ENCODE data around the gene SF3A2. TPM values are rescaled to one million over a fixed set of nuclear protein-coding genes. Genes with fewer than 3 reads are reported as not detected.

The SF3A2 gene
- total and polyA plus RNA-seq, 2 experiments from 2014 or later: 67.7 to 128 TPM

DNA sequence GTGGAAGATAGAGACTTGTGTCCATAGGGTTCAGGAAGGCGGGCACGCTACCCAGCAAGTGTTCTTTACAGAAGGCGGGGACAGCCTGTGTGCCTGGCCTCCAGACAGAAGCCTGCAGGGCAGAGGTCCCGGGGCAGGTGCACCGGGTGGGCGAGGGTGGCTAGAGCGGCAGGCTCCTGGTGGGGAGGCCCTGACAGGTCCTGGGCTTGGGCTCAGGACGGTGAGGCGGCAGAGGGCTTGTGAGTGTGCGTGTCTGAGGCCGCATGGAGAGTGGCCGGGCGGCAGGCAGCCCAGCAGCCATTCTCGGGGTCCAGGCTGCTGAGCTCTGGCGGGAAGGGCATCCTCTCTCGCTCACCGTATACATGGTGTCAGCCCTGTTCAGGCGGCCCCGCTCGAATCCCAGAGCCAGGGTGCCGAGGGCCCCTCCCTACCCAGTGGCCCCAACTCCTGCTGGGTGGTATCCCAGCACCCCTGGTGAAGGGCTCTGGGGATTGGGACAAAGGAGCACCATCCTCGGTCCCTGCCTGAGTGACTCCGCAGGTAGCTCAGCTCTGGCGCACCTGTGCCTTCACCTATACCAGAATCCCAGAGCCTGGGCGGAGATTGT lies 9.5 kb downstream of the SF3A2 start:
- Histone ChIP-seq H3K4me2 (no peak overlapping the region), H3K4me3 (no peak overlapping the region), H3K27ac (ENCODE audit: low read depth) (no peak overlapping the region), H2AFZ (no peak overlapping the region), H3K9me2 (ENCODE audit: insufficient read depth) (no peaks in the 10 kb centered on the region), H3K79me2 (replicated peaks; ENCODE audit: insufficient read depth) (peaks cover 27% of the 10 kb centered on the region), H3K36me3 (ENCODE audit: insufficient read depth) (peaks cover 13% of the 10 kb centered on the region), H3K4me1 (ENCODE audit: insufficient read depth) (no peaks in the 10 kb centered on the region; the same call in 1 of the 2 replicates), H4K20me1 (replicated peaks; ENCODE audit: insufficient read depth) (peaks cover 18% of the 10 kb centered on the region), H3F3A (replicated peaks; ENCODE audit: low read depth) (no peaks in the 10 kb centered on the region), H3K27me3 (ENCODE audit: insufficient read depth) (no peaks in the 10 kb centered on the region)
- Mint-ChIP-seq H3K4me1 (peaks cover 7% of the 10 kb centered on the region), H3K27ac (no peak overlapping the region), H3K27me3 (ENCODE audit: insufficient read depth, low read depth, poor library complexity) (peaks cover 10% of the 10 kb centered on the region), H3K9me3 (no peaks in the 10 kb centered on the region), H3K36me3 (ENCODE audit: low read depth) (peaks cover 47% of the 10 kb centered on the region), H3K4me3 (no peak overlapping the region)
- DNase-seq (ENCODE audit: low spot score) (no peak), ATAC-seq (no peak)
- TF ChIP-seq POLR2AphosphoS5 (IDR thresholded peaks at IDR 0.05; ENCODE audit: low read depth) (no peak), EZH2 (IDR thresholded peaks at IDR 0.05; ENCODE audit: low read depth, unreplicated experiment) (no peak), STAT1 (IDR thresholded peaks at IDR 0.05; ENCODE audit: unreplicated experiment) (no peak), ZNF114 (CRISPR knock-in tag; IDR thresholded peaks at IDR 0.05) (no peak), JUNB (IDR thresholded peaks at IDR 0.05; ENCODE audit: unreplicated experiment) (no peak), NANOG (IDR thresholded peaks at IDR 0.05; ENCODE audit: borderline replicate concordance) (no peak), CREB1 (CRISPR knock-in tag; IDR thresholded peaks at IDR 0.05; ENCODE audit: low read depth) (no peak), EZH2phosphoT487 (IDR thresholded peaks at IDR 0.05; ENCODE audit: unreplicated experiment) (no peak), ZNF331 (CRISPR knock-in tag; IDR thresholded peaks at IDR 0.05; ENCODE audit: low read depth) (no peak)
- TF ChIP-seq, protein P1, sequence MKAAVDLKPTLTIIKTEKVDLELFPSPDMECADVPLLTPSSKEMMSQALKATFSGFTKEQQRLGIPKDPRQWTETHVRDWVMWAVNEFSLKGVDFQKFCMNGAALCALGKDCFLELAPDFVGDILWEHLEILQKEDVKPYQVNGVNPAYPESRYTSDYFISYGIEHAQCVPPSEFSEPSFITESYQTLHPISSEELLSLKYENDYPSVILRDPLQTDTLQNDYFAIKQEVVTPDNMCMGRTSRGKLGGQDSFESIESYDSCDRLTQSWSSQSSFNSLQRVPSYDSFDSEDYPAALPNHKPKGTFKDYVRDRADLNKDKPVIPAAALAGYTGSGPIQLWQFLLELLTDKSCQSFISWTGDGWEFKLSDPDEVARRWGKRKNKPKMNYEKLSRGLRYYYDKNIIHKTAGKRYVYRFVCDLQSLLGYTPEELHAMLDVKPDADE (IDR thresholded peaks at IDR 0.05): no peak
- TF ChIP-seq, protein P2, sequence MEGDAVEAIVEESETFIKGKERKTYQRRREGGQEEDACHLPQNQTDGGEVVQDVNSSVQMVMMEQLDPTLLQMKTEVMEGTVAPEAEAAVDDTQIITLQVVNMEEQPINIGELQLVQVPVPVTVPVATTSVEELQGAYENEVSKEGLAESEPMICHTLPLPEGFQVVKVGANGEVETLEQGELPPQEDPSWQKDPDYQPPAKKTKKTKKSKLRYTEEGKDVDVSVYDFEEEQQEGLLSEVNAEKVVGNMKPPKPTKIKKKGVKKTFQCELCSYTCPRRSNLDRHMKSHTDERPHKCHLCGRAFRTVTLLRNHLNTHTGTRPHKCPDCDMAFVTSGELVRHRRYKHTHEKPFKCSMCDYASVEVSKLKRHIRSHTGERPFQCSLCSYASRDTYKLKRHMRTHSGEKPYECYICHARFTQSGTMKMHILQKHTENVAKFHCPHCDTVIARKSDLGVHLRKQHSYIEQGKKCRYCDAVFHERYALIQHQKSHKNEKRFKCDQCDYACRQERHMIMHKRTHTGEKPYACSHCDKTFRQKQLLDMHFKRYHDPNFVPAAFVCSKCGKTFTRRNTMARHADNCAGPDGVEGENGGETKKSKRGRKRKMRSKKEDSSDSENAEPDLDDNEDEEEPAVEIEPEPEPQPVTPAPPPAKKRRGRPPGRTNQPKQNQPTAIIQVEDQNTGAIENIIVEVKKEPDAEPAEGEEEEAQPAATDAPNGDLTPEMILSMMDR (conservative IDR thresholded peaks at IDR 0.05; ENCODE audit: low read depth in 2 of 2): no peak
- TF ChIP-seq, protein P3, sequence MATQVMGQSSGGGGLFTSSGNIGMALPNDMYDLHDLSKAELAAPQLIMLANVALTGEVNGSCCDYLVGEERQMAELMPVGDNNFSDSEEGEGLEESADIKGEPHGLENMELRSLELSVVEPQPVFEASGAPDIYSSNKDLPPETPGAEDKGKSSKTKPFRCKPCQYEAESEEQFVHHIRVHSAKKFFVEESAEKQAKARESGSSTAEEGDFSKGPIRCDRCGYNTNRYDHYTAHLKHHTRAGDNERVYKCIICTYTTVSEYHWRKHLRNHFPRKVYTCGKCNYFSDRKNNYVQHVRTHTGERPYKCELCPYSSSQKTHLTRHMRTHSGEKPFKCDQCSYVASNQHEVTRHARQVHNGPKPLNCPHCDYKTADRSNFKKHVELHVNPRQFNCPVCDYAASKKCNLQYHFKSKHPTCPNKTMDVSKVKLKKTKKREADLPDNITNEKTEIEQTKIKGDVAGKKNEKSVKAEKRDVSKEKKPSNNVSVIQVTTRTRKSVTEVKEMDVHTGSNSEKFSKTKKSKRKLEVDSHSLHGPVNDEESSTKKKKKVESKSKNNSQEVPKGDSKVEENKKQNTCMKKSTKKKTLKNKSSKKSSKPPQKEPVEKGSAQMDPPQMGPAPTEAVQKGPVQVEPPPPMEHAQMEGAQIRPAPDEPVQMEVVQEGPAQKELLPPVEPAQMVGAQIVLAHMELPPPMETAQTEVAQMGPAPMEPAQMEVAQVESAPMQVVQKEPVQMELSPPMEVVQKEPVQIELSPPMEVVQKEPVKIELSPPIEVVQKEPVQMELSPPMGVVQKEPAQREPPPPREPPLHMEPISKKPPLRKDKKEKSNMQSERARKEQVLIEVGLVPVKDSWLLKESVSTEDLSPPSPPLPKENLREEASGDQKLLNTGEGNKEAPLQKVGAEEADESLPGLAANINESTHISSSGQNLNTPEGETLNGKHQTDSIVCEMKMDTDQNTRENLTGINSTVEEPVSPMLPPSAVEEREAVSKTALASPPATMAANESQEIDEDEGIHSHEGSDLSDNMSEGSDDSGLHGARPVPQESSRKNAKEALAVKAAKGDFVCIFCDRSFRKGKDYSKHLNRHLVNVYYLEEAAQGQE (IDR thresholded peaks at IDR 0.05; ENCODE audit: unreplicated experiment): no peak
- TF ChIP-seq, protein P4, sequence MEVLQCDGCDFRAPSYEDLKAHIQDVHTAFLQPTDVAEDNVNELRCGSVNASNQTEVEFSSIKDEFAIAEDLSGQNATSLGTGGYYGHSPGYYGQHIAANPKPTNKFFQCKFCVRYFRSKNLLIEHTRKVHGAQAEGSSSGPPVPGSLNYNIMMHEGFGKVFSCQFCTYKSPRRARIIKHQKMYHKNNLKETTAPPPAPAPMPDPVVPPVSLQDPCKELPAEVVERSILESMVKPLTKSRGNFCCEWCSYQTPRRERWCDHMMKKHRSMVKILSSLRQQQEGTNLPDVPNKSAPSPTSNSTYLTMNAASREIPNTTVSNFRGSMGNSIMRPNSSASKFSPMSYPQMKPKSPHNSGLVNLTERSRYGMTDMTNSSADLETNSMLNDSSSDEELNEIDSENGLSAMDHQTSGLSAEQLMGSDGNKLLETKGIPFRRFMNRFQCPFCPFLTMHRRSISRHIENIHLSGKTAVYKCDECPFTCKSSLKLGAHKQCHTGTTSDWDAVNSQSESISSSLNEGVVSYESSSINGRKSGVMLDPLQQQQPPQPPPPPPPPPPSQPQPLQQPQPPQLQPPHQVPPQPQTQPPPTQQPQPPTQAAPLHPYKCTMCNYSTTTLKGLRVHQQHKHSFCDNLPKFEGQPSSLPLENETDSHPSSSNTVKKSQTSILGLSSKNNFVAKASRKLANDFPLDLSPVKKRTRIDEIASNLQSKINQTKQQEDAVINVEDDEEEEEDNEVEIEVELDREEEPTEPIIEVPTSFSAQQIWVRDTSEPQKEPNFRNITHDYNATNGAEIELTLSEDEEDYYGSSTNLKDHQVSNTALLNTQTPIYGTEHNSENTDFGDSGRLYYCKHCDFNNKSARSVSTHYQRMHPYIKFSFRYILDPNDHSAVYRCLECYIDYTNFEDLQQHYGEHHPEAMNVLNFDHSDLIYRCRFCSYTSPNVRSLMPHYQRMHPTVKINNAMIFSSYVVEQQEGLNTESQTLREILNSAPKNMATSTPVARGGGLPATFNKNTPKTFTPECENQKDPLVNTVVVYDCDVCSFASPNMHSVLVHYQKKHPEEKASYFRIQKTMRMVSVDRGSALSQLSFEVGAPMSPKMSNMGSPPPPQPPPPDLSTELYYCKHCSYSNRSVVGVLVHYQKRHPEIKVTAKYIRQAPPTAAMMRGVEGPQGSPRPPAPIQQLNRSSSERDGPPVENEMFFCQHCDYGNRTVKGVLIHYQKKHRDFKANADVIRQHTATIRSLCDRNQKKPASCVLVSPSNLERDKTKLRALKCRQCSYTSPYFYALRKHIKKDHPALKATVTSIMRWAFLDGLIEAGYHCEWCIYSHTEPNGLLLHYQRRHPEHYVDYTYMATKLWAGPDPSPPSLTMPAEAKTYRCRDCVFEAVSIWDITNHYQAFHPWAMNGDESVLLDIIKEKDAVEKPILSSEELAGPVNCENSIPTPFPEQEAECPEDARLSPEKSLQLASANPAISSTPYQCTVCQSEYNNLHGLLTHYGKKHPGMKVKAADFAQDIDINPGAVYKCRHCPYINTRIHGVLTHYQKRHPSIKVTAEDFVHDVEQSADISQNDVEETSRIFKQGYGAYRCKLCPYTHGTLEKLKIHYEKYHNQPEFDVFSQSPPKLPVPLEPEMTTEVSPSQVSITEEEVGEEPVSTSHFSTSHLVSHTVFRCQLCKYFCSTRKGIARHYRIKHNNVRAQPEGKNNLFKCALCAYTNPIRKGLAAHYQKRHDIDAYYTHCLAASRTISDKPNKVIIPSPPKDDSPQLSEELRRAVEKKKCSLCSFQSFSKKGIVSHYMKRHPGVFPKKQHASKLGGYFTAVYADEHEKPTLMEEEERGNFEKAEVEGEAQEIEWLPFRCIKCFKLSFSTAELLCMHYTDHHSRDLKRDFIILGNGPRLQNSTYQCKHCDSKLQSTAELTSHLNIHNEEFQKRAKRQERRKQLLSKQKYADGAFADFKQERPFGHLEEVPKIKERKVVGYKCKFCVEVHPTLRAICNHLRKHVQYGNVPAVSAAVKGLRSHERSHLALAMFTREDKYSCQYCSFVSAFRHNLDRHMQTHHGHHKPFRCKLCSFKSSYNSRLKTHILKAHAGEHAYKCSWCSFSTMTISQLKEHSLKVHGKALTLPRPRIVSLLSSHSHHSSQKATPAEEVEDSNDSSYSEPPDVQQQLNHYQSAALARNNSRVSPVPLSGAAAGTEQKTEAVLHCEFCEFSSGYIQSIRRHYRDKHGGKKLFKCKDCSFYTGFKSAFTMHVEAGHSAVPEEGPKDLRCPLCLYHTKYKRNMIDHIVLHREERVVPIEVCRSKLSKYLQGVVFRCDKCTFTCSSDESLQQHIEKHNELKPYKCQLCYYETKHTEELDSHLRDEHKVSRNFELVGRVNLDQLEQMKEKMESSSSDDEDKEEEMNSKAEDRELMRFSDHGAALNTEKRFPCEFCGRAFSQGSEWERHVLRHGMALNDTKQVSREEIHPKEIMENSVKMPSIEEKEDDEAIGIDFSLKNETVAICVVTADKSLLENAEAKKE (CRISPR knock-in tag; IDR thresholded peaks at IDR 0.05): no peak

All from GM23338 (cell line).